Pancreas (tissue), 10 donors: ENCODE data around the gene CDC42BPA. TPM values are rescaled to one million over a fixed set of nuclear protein-coding genes. Genes with fewer than 3 reads are reported as not detected.

Source experiments
- ATAC-seq, 4 donors: fragments of 200-7000 bp; cut with Tn5 transposase; one replicate each; pipeline versions ENCODE4 v1.8.0 to v1.9.1; 2020; ENCODE audit warnings: mild to moderate bottlenecking in 4 of 4, moderate library complexity in 4 of 4
- DNase-seq, 6 donors: peaks; one replicate each; pipeline ENCODE4 v3.0.0-alpha.2; 2020
- FAIRE-seq: peaks from 2 replicates; lab custom pipeline; 2012; peaks lifted over from hg19 to GRCh38; lab: Jason Lieb, UNC
- H3K27ac ChIP-seq, 4 donors: fragments of 200-600 bp; sonication (generic); 1 replicate in 3 of 4; 2 replicates in 1 of 4; pipeline versions ENCODE4 v1.5.0 to v1.8.0; 2020
- H3K27me3 ChIP-seq, 4 donors: fragments of 200-600 bp; one replicate each; pipeline ENCODE4 v1.8.0; 2021
- H3K36me3 ChIP-seq, 3 donors: fragments of 200-600 bp; sonication (generic) in 1 of 3; one replicate each; pipeline versions ENCODE4 v1.5.0 to v1.8.0; 2020 to 2021
- H3K4me1 ChIP-seq, 3 donors: fragments of 200-600 bp; one replicate each; pipeline ENCODE4 v1.8.0; 2021
- H3K4me3 ChIP-seq, 4 donors: fragments of 200-600 bp; sonication (generic) in 2 of 4; one replicate each; pipeline versions ENCODE4 v1.5.0 to v1.8.0; 2020 to 2021
- H3K9me3 ChIP-seq, 4 donors: fragments of 200-600 bp; one replicate each; pipeline ENCODE4 v1.8.0; 2021
- WGBS, 2 donors: extraction: QIAGEN DNeasy Blood & Tissue Kit; methylation state at CpG; one replicate each; pipeline ENCODE4 v1.1.7; 2013; 5-methylcytosine and 5-hydroxymethylcytosine counted together
- intact Hi-C, 3 donors: fragments of 100-400 bp; cut with DNase I; formaldehyde crosslinking; loops; one replicate each; pipeline versions ENCODE4 v1.11.1 to v1.14.2; 2022
- polyA plus RNA-seq, 2 donors: library from polyadenylated mRNA; stranded (reverse); fragments of 200-250 nt; gene quantifications; one replicate each; pipeline ENCODE4 v1.2.3, GENCODE V29; 2013
- total RNA-seq, 6 donors: library from RNA; stranded (reverse); fragmentation: NEBNext Ultra II Directional in 4 of 6; extraction: Animal tissue kit (Norgen Biotek cat#: 25700) in 4 of 6; gene quantifications; one replicate each; pipeline versions ENCODE4 v1.2.1 to v1.2.4, GENCODE V29; 2021 to 2023
- TF ChIP-seq, protein P1 (sequence below), 4 donors: fragments of 200-600 bp; sonication (generic) in 3 of 4; IDR thresholded peaks; one replicate each; pipeline versions ENCODE4 v1.5.0 to v1.8.0; 2021; ENCODE audit warnings: antibody characterized with exemption in 4 of 4
- donor health status: healthy with polysubstance abuse.
- donor health status: DM: no; HTN: no; CAD: no; lungs with moderate emphysema.
- donor health status: DM: no; HTN: no; CAD: no.
- donor health status: control.
- donor health status: control.
- donor health status: Bipolar disorder and iron deficiency.
- donor health status: DM: yes; HTN: yes; CAD: no.
- donor health status: DM: no; HTN: no; CAD: no.
- donor health status: DM: no; HTN: no; CAD: no.
- donor health status: DM: yes; HTN: yes; CAD: no.

Gene CDC42BPA
- total and polyA plus RNA-seq, 8 donors: 5.3 to 22.5 (median 16.5) TPM

DNA sequence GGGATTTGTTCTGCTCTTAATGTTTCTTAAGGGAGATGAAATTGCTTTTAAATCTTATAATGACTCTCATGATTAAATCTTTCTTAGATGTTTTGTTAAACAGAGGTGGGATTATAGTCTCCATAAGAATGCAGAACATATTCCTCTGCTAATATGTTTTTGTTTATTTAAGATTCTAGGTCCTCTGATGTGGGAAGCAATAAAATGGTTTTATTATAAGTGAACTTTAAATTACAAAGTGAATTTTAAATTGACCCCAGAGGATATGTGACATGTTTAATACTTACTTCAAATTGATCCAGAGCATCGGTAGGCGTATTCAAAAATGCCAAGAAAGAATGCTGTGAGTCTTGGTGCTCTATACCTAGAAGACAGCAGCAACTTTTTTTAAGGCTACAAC lies 248.8 kb downstream of the CDC42BPA start:
- H3K4me3 ChIP-seq: no peak overlapping the region
- intact Hi-C loops: no loop called here
- no peak for FAIRE-seq
- ATAC-seq: no peak
- H3K27ac ChIP-seq: no peak overlapping the region
- no peak for DNase-seq
- WGBS, 2 donors: 89 to 92% methylated on average over 2 of the region's 2 CpGs
- H3K9me3 ChIP-seq: no peaks in the 10 kb centered on the region
- H3K36me3 ChIP-seq: no peaks in the 10 kb centered on the region
- no peaks in the 10 kb centered on the region for H3K27me3 ChIP-seq
- TF ChIP-seq, protein P1, sequence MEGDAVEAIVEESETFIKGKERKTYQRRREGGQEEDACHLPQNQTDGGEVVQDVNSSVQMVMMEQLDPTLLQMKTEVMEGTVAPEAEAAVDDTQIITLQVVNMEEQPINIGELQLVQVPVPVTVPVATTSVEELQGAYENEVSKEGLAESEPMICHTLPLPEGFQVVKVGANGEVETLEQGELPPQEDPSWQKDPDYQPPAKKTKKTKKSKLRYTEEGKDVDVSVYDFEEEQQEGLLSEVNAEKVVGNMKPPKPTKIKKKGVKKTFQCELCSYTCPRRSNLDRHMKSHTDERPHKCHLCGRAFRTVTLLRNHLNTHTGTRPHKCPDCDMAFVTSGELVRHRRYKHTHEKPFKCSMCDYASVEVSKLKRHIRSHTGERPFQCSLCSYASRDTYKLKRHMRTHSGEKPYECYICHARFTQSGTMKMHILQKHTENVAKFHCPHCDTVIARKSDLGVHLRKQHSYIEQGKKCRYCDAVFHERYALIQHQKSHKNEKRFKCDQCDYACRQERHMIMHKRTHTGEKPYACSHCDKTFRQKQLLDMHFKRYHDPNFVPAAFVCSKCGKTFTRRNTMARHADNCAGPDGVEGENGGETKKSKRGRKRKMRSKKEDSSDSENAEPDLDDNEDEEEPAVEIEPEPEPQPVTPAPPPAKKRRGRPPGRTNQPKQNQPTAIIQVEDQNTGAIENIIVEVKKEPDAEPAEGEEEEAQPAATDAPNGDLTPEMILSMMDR (IDR thresholded peaks at IDR 0.05): no peak
- no peaks in the 10 kb centered on the region for H3K4me1 ChIP-seq

DNA sequence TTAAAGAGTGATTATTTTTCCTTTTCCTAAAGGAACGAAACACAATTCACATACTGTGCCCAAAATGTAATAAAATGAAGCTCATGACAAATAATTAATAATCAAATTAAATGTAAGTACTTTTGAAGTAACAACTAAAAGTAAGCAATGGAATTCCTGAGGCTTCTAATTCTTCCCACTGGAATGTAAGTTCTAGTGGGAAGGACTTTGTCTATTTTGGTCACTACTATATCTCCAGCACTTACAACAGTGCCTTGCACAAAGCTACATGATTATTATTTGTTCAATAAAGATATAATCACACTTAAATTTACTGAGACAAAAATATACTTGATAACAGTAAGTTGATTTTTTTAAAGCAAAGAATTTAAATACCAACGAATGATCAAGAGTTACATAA lies 249.4 kb downstream of the CDC42BPA start:
- no peak overlapping the region for H3K27ac ChIP-seq
- no peaks in the 10 kb centered on the region for H3K36me3 ChIP-seq
- no peaks in the 10 kb centered on the region for H3K9me3 ChIP-seq
- DNase-seq: no peak
- FAIRE-seq: no peak
- WGBS, 2 donors: 64% methylated on average over 2 of the region's 2 CpGs
- TF ChIP-seq, protein P1 (IDR thresholded peaks at IDR 0.05): no peak
- H3K27me3 ChIP-seq: no peaks in the 10 kb centered on the region
- H3K4me1 ChIP-seq: no peaks in the 10 kb centered on the region
- no peak overlapping the region for H3K4me3 ChIP-seq
- intact Hi-C loops: no loop called here
- no peak for ATAC-seq

DNA sequence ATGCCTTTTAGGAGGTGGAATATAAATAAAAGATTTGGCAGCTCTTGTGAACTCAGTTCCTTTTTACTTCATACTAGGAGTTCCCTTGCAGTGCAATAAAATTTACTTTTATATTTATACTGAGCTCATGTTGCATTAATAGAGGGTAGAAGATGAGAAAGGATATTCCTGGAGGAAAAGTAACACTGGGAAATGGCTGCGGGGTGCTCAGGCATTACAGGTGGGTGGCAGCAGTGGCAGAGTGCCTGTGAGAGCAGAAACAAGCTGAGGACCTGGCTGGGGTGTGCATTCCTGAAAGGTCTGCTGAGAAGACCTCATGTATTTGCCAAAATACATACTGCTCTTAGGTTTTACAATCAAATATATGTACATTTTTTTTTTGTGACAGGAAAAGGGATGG lies 251.3 kb downstream of the CDC42BPA start:
- no peak for FAIRE-seq
- 89 to 90% methylated on average over 1 of the region's 1 CpG for WGBS, 2 donors
- Histone ChIP-seq H3K36me3 (no peaks in the 10 kb centered on the region), H3K27me3 (no peaks in the 10 kb centered on the region), H3K9me3 (no peaks in the 10 kb centered on the region), H3K4me3 (no peak overlapping the region), H3K27ac (no peak overlapping the region), H3K4me1 (no peaks in the 10 kb centered on the region)
- ATAC-seq: no peak
- intact Hi-C loops: no loop called here
- no peak for DNase-seq
- TF ChIP-seq, protein P1 (IDR thresholded peaks at IDR 0.05): no peak

DNA sequence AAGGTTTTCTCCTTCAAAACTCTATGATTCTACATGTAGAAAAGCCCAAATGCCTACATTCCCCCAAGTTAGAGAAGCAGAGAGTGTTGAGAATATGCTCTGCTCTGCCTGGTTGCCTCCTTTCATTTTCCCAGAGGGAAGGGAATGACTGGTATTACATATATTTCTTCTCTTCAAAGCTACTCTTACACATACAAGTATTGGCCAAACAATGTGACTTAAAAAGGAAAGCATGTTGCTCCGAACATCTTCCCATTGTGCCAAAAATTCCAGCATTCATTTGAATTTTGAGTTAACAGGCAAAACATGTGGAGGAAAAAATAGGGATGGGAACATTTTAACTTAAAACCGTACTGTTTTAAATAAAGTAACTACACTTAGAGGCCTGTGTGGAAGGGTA lies 253.0 kb downstream of the CDC42BPA start:
- intact Hi-C loops: no loop called here

DNA sequence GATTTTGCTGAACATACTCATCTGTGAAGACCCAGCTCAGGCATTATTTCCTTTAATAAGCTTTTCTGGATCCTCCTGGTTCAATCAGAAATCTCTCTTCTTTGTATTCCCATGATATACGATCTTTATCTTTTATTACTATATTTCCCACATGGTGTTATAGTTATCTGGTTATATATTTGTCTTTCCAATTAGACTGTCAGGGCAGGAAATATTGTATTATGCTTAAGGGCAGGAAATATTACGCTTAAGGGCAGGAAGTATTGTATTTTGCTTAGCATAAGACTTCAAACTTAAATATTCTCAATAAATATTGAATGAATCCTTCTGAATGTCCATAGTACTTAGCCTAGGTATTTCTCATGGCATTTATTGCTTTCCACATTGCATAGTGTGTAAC lies 256.0 kb downstream of the CDC42BPA start:
- Histone ChIP-seq H3K4me3 (no peak overlapping the region), H3K9me3 (no peaks in the 10 kb centered on the region), H3K27me3 (no peaks in the 10 kb centered on the region), H3K27ac (no peak overlapping the region), H3K36me3 (no peaks in the 10 kb centered on the region), H3K4me1 (no peaks in the 10 kb centered on the region)
- 74 to 83% methylated on average over 2 of the region's 2 CpGs for WGBS, 2 donors
- ATAC-seq (no peak), FAIRE-seq (no peak), DNase-seq (no peak)
- TF ChIP-seq, protein P1 (IDR thresholded peaks at IDR 0.05): no peak
- intact Hi-C loops: no loop called here

More for the DNA sequence above, 253.0 kb downstream of the CDC42BPA start:
- Histone ChIP-seq H3K9me3 (no peaks in the 10 kb centered on the region), H3K27ac (no peak overlapping the region), H3K4me1 (no peaks in the 10 kb centered on the region), H3K27me3 (no peaks in the 10 kb centered on the region), H3K36me3 (no peaks in the 10 kb centered on the region), H3K4me3 (no peak overlapping the region)
- no peak for DNase-seq
- ATAC-seq: no peak
- WGBS, 2 donors: 92 to 94% methylated on average over 2 of the region's 2 CpGs
- TF ChIP-seq, protein P1 (IDR thresholded peaks at IDR 0.05): no peak
- FAIRE-seq: no peak
